NCI-H146 treated with DMSO at 0.1 percent for 48 hours (cell line): Measurements from ENCODE around the gene TSPAN5.
"Not testable (repeated sequence)": the region's sequence is repeated elsewhere in the genome, so short reads cannot be mapped to it uniquely, and the experiment has no call there.

Source experiments
- DNase-seq: peaks from one replicate; lab custom pipeline; 2025; ENCODE audit not compliant: unreplicated experiment; lab: John Stamatoyannopoulos, UW

The TSPAN5 gene

GRCh38 chr4:98468709-98469108 lies 189.7 kb downstream of the TSPAN5 start:
- DNase-seq: no peak

GRCh38 chr4:98467627-98468072 lies 190.8 kb downstream of the TSPAN5 start:
- DNase-seq: peak; percentile 6

GRCh38 chr4:98466868-98467599 lies 191.4 kb downstream of the TSPAN5 start:
- DNase-seq: no peak

- no peak for DNase-seq
These were observed 195.9 kb downstream of the TSPAN5 start for GRCh38 chr4:98462487-98462886.

- DNase-seq: not testable (repeated sequence)
These were observed 197.1 kb downstream of the TSPAN5 start for GRCh38 chr4:98461121-98461865.

GRCh38 chr4:98457422-98457821 lies 201.0 kb downstream of the TSPAN5 start:
- DNase-seq: not testable (repeated sequence)

GRCh38 chr4:98452091-98452490 lies 206.3 kb downstream of the TSPAN5 start:
- no peak for DNase-seq

- DNase-seq: no peak
These were observed 209.5 kb downstream of the TSPAN5 start for GRCh38 chr4:98448908-98449307.

- no peak for DNase-seq
These were observed 210.8 kb downstream of the TSPAN5 start for GRCh38 chr4:98447648-98448047.

GRCh38 chr4:98446499-98447375 lies 211.7 kb downstream of the TSPAN5 start:
- DNase-seq: no peak

- no peak for DNase-seq
These were observed 214.0 kb downstream of the TSPAN5 start for GRCh38 chr4:98444371-98444770.

- no peak for DNase-seq
These were observed 223.6 kb downstream of the TSPAN5 start for GRCh38 chr4:98434816-98435215.

GRCh38 chr4:98433691-98434090 lies 224.7 kb downstream of the TSPAN5 start:
- DNase-seq: no peak

- DNase-seq: no peak
These were observed 227.6 kb downstream of the TSPAN5 start for GRCh38 chr4:98430708-98431403.

- no peak for DNase-seq
These were observed 235.4 kb downstream of the TSPAN5 start for GRCh38 chr4:98423009-98423408.

- DNase-seq: no peak
These were observed 237.3 kb downstream of the TSPAN5 start for GRCh38 chr4:98421111-98421510.
